IMR-90 (cell line): Measurements from ENCODE around the gene PGBD5.

Experiments used
- BHLHE40 ChIP-seq: fragments of 150-350 bp; IDR thresholded peaks from 2 replicates; pipeline ENCODE4 v1.6.1; 2016; ENCODE audit warnings: mild to moderate bottlenecking, low read depth, low read length
- CHD1 ChIP-seq: IDR thresholded peaks from 2 replicates; pipeline ENCODE4 v1.6.1; 2012; ENCODE audit warnings: low read depth, low read length, improper control_type of control experiment
- MAZ ChIP-seq: IDR thresholded peaks from 2 replicates; pipeline ENCODE4 v1.6.1; 2012; ENCODE audit warnings: low read depth, mild to moderate bottlenecking, low read length, improper control_type of control experiment, moderate library complexity, borderline replicate concordance
- POLR2A ChIP-seq: IDR thresholded peaks from 2 replicates; pipeline ENCODE4 v1.6.1; 2012; ENCODE audit warnings: mild to moderate bottlenecking, low read depth, low read length
- SMC3 ChIP-seq: fragments of 150-350 bp; IDR thresholded peaks from 2 replicates; pipeline ENCODE4 v1.6.1; 2016; ENCODE audit warnings: low read depth, mild to moderate bottlenecking, antibody characterized with exemption, low read length, moderate library complexity
- TF ChIP-seq, protein P1 (sequence below): conservative IDR thresholded peaks from 2 replicates; pipeline ENCODE4 v1.5.1; 2012; ENCODE audit warnings: mild to moderate bottlenecking, low read depth, low read length, improper control_type of control experiment

DNA sequence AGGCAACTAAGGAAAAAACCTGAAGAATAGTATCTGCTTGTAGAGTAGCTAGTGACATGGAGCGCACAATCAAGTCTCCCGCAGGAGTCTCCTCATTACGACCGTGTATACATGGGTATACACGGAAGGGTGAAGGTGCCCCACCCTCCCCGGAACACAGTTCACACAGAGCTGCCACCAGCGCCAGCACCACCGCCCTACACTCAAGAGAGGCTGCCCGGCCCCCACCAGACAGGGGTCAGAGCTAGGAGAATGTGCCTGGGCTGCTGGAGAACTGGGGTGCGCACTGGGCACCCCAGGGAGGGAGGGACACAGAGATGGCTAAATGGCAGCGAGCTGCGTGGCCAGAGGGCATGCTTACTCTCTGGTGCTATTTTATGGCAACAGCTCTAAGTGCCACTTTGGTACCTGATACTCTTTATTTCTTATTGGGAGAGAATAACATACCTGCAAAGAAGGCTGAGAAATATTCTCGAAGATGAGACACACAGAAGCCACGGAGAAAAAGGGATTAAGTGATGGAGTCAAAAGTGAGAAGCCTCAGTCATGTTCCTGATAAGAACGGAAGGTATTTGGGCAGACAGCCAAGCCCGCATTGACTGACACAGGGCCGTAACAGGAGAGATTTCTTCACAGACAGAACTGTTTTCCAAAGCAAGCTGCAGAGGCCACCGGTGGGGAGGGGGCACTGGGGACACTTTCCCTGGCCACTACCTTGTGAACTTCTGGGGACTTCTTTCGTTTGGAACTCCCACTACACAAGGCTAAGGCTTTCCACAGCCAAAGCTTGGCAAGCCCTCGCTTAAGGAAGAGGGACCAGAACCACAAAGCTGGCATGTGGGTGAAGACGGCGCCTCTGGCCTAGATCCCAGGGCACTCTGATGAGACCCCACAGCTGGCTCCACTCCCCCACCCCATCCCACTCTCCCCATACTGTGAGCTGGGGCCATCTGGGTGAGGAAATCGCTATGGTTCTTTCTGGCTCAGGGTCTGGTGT is 108.0 kb downstream of the PGBD5 start:
- TF ChIP-seq CHD1 = no peak
- TF ChIP-seq MAZ = no peak
- TF ChIP-seq, protein P1, sequence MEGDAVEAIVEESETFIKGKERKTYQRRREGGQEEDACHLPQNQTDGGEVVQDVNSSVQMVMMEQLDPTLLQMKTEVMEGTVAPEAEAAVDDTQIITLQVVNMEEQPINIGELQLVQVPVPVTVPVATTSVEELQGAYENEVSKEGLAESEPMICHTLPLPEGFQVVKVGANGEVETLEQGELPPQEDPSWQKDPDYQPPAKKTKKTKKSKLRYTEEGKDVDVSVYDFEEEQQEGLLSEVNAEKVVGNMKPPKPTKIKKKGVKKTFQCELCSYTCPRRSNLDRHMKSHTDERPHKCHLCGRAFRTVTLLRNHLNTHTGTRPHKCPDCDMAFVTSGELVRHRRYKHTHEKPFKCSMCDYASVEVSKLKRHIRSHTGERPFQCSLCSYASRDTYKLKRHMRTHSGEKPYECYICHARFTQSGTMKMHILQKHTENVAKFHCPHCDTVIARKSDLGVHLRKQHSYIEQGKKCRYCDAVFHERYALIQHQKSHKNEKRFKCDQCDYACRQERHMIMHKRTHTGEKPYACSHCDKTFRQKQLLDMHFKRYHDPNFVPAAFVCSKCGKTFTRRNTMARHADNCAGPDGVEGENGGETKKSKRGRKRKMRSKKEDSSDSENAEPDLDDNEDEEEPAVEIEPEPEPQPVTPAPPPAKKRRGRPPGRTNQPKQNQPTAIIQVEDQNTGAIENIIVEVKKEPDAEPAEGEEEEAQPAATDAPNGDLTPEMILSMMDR = no peak
- no peak for TF ChIP-seq BHLHE40
- TF ChIP-seq SMC3 = no peak
- no peak for TF ChIP-seq POLR2A
